Right lobe of liver (tissue), 6 donors: ENCODE measurements around the gene PIEZO2. TPM values are rescaled to one million over a fixed set of nuclear protein-coding genes. Genes with fewer than 3 reads are reported as not detected.

ENCODE experiments used
- ATAC-seq, 4 donors: fragments of 200-7000 bp; cut with Tn5 transposase; one replicate each; pipeline ENCODE4 v1.9.1; 2020; ENCODE audit warnings: mild to moderate bottlenecking in 4 of 4, moderate library complexity in 4 of 4
- DNase-seq, 3 donors: peaks; one replicate each; pipeline ENCODE4 v3.0.0-alpha.2; 2020
- H3K27ac ChIP-seq, 3 donors: fragments of 200-600 bp; one replicate each; pipeline ENCODE4 v1.8.0; 2022
- H3K27me3 ChIP-seq, 2 donors: fragments of 200-600 bp; one replicate each; pipeline ENCODE4 v1.8.0; 2022
- H3K36me3 ChIP-seq, 4 donors: fragments of 200-600 bp; sonication (generic) in 1 of 4; one replicate each; pipeline versions ENCODE4 v1.5.1 to v1.8.0; 2017 to 2022; ENCODE audit warnings: control low read depth in 1 of 4
- H3K4me1 ChIP-seq, 4 donors: fragments of 200-600 bp; sonication (generic) in 1 of 4; one replicate each; pipeline versions ENCODE4 v1.5.1 to v1.8.0; 2017 to 2022; ENCODE audit warnings: control low read depth in 1 of 4
- H3K4me3 ChIP-seq, 3 donors: fragments of 200-600 bp; one replicate each; pipeline ENCODE4 v1.8.0; 2022
- H3K9me3 ChIP-seq, 4 donors: fragments of 200-600 bp; sonication (generic) in 1 of 4; one replicate each; pipeline versions ENCODE4 v1.5.1 to v1.8.0; 2017 to 2022; ENCODE audit warnings: control low read depth in 1 of 4
- CTCF ChIP-seq, 4 donors: fragments of 200-600 bp in 3 of 4; fragments of 450-650 bp in 1 of 4; IDR thresholded peaks; one replicate each; pipeline versions ENCODE4 v1.5.1 to v1.8.0; 2016 to 2022; ENCODE audit warnings: antibody characterized with exemption in 4 of 4, mild to moderate bottlenecking in 2 of 4
- POLR2A ChIP-seq: fragments of 450-650 bp; IDR thresholded peaks from one replicate; pipeline ENCODE4 v1.6.1; 2017; ENCODE audit warnings: antibody characterized with exemption, mild to moderate bottlenecking
- WGBS: methylation state at CpG from one replicate; pipeline ENCODE4 v1.1.6; 2018; ENCODE audit warnings: low coverage, low lambda C conversion rate; ENCODE audit not compliant: insufficient coverage; ENCODE audit errors: missing lambda C conversion rate; 5-methylcytosine and 5-hydroxymethylcytosine counted together
- intact Hi-C, 2 donors: fragments of 100-400 bp; cut with DNase I; formaldehyde crosslinking; loops; one replicate each; pipeline versions ENCODE4 v1.11.2 to v1.14.1; 2022
- total RNA-seq, 6 experiments: library from RNA; depleted of rRNA in 2 of 6; stranded (reverse); fragments of >200 nt in 2 of 6; fragmentation: NEBNext Ultra II Directional in 3 of 6; extraction: Animal tissue kit (Norgen Biotek cat#: 25700) in 3 of 6; gene quantifications; one replicate each; pipeline versions ENCODE4 v1.1.0 to v1.2.4, GENCODE V29; 2016 to 2023
- donor health status: DM: no; HTN: yes; CAD: no.
- donor health status: DM: no; HTN: no; CAD: no.
- donor health status: DM: no; HTN: no; CAD: no.
- donor health status: DM: no; HTN: yes; CAD: no.
- donor health status: DM: no; HTN: yes; CAD: no.

PIEZO2 gene
- total RNA-seq, 6 experiments from 2014 or later, result 6.6 to 16.9 (median 10.1) TPM

- no peak for ATAC-seq
- intact Hi-C loops, result no loop called here
Measured at GRCh38 chr18:10839421-10839820, 309.9 kb downstream of the PIEZO2 start.

DNA sequence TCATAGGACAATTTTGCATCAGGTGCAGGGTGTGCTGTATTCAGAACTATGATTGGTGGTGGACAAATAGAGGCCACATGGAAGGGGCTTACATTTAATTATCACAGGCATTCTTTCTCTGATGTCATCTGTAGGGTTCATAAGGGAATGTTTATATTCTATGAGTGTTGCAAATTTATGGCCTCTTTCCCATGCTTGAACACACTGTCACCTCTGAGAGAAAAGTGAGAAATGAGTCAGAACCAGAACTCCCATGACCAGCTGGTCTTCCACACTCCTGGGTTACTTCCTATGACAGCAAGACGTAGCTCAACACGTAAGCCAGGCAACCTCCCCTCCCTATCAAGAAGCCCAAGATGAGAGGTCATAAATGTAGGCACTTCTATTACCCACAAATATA, 310.8 kb downstream of the PIEZO2 start:
- Histone ChIP-seq H3K27me3 (no peaks in the 10 kb centered on the region), H3K4me1 (no peaks in the 10 kb centered on the region), H3K36me3 (no peaks in the 10 kb centered on the region), H3K4me3 (no peak overlapping the region), H3K27ac (no peak overlapping the region), H3K9me3 (no peaks in the 10 kb centered on the region)
- intact Hi-C loops, result no loop called here
- DNase-seq, result no peak
- ATAC-seq, result no peak
- TF ChIP-seq CTCF (IDR thresholded peaks at IDR 0.05), result no peak
- TF ChIP-seq POLR2A, result no peak
- WGBS, result 78% methylated on average over 2 of the region's 2 CpGs

More at GRCh38 chr18:10839421-10839820, 309.9 kb downstream of the PIEZO2 start:
- Histone ChIP-seq H3K4me3 (no peak overlapping the region), H3K4me1 (no peaks in the 10 kb centered on the region), H3K9me3 (no peaks in the 10 kb centered on the region), H3K36me3 (no peaks in the 10 kb centered on the region), H3K27ac (no peak overlapping the region), H3K27me3 (no peaks in the 10 kb centered on the region)
- no peak for TF ChIP-seq CTCF (IDR thresholded peaks at IDR 0.05)
- TF ChIP-seq POLR2A, result no peak
- 100% methylated on average over 1 of the region's 1 CpG for WGBS
- DNase-seq, result no peak

DNA sequence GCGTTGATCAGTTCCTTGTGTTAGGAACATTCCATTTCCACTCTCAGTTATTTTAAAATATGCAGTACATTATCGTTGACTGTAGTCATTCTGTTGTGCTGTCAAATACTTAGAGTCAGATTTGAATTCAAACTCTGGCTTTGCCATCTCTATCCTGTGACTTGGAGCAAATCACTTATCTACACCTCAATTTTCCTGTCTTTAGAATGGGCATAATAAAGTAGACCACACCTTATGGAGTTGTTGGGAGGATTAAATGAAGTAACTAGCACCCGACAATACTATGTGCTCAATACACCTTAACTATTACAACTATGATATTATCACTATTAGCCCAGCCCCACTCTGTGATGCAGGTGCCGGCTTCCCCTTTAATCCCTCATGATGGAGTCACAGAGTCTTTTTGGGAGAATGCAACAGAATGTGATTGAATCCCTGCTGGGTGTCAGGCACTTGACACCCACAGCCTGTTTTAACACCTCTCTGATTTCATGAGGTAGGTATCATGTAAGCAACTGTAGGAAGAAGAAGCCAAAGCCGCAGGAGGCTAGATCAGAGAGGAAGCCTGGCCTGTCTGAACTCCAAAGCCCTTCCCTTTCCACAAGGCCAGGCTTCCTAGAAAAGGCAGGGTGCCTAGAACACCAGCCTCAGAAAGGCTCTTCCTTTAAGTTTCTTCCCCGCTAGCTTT, 315.1 kb downstream of the PIEZO2 start:
- ATAC-seq (no peak), DNase-seq (no peak)
- no peaks in the 10 kb centered on the region for H3K4me1 ChIP-seq
- H3K9me3 ChIP-seq, result no peaks in the 10 kb centered on the region
- H3K4me3 ChIP-seq, result no peak overlapping the region
- H3K27me3 ChIP-seq, result no peaks in the 10 kb centered on the region
- intact Hi-C loops, result no loop called here
- TF ChIP-seq POLR2A (no peak), CTCF (IDR thresholded peaks at IDR 0.05) (no peak)
- no peaks in the 10 kb centered on the region for H3K36me3 ChIP-seq
- H3K27ac ChIP-seq, result no peak overlapping the region
- WGBS, result 96% methylated on average over 6 of the region's 6 CpGs

DNA sequence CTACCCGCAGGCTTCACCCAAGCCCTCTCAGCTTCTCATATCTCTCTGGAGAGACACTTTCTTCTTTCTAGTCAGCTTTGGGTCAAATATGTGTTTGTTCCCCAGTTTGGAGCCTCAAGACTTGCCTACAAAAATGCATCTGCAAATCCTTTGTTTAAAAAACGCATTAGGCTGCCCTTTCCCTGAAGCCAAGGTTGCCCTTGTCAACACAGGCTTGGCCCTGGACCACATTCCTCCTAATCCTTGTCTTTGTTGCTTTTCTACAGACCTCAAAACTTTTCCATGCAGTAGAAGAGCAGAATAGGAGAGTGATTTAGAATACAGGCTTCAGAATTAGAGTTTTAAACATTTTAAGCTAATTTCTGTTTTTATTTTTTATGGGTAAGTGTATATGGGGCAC, 315.7 kb downstream of the PIEZO2 start:
- WGBS, result 9% methylated on average over 1 of the region's 2 CpGs

More for the DNA sequence above, 315.7 kb downstream of the PIEZO2 start:
- TF ChIP-seq CTCF (IDR thresholded peaks at IDR 0.05) (no peak), POLR2A (no peak)
- DNase-seq, result no peak
- Histone ChIP-seq H3K27me3 (no peaks in the 10 kb centered on the region), H3K36me3 (no peaks in the 10 kb centered on the region), H3K4me1 (no peaks in the 10 kb centered on the region), H3K4me3 (no peak overlapping the region), H3K9me3 (no peaks in the 10 kb centered on the region), H3K27ac (no peak overlapping the region)
- no peak for ATAC-seq
- intact Hi-C loops, result no loop called here
